HG03108 (cell line): ENCODE data around the gene FHOD3.
"Not testable (repeated sequence)": the region's sequence is repeated elsewhere in the genome, so short reads cannot be mapped to it uniquely, and the experiment has no call there.

ENCODE experiments used
- ATAC-seq: cut with Tn5 transposase; IDR thresholded peaks from one replicate; pipeline ENCODE4 v1.9.1; 2021; ENCODE audit warnings: moderate library complexity; ENCODE audit not compliant: unreplicated experiment

The FHOD3 gene

GRCh38 chr18:36719630-36720029 is 422.1 kb downstream of the FHOD3 start:
- ATAC-seq, result no peak

DNA sequence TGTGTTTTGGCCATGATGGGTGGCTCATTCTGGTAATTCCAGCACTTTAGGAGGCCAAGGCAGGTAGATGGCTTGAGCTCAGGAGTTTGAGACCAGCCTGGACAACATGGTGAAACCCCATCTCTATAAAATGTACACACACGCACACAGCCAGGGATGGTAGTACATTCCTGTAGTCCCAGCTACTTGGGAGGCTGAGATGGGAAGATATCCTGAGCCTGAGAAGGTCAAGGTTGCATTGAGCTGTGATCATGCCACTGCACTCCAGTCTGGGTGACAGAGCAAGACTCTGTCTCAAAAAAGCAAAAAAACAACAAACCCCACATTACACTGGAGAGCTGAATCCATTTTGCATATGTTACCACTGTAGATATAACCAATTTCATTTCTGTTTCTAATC is 423.8 kb downstream of the FHOD3 start:
- ATAC-seq, result not testable (repeated sequence)

- no peak for ATAC-seq
Measured at GRCh38 chr18:36724169-36724568, 426.7 kb downstream of the FHOD3 start.

DNA sequence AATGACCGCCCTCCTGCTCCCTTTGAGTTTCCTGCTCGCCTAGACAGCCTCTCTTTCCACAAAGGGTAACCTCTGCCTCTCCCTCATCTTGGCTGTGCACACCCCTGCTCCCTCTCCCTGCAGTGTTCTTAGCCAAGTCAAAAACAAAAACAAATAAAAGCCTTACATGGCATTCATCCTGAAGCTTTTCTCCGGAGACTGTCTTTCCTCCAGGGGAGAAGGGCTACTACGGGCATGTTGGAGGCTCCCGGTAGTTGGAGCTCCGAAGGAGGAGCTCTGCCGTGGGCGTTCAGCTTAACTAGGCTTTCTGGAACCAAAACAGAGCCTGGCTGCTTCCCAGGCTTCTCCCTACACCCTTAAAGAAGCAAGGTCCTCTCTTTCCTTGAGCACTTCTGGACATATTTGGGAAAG is 427.1 kb downstream of the FHOD3 start:
- ATAC-seq, result no peak

GRCh38 chr18:36728345-36728744 is 430.8 kb downstream of the FHOD3 start:
- ATAC-seq, result no peak

- no peak for ATAC-seq
Measured at GRCh38 chr18:36729197-36729596, 431.7 kb downstream of the FHOD3 start.

- no peak for ATAC-seq
Measured at GRCh38 chr18:36732264-36732663, 434.8 kb downstream of the FHOD3 start.

DNA sequence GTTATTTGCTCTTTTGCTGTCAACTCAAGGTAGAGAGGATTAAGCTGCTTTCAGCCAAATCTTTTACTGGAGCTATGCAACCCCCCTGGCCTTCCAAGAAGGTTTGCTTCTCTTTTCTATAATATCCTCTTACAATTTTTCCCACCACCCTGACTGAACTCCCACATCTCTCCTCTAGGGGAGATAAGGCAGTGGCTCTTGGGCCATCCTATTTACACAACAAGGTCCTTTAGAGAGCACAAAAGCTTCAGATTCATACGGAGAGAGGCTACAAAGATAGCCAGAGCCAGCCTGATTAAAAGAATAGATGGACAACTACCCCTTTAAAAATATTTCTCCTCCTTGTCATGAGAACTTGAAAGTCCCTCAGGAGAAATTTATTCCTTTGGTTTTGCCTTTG is 435.6 kb downstream of the FHOD3 start:
- ATAC-seq, result no peak

DNA sequence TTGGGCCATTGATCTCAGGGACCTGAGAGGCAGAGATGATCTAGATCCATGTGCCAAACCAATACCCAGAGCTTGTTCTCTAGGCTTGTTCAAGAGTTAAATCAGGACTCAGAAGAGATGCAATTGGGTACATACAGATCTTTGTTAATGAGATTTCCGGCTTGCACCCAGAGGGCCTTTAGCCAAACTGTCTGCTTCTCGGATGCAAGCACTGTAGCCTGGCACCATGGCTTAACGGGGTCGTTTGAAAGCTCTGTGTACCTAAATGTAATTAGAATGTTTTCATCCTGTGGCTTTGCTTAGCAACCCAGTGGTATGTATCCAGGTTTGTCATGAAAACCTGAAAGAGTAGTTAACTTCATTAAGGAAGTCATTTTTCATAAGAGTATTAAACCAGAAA is 437.1 kb downstream of the FHOD3 start:
- ATAC-seq, result no peak

- no peak for ATAC-seq
Measured at GRCh38 chr18:36735130-36735529, 437.6 kb downstream of the FHOD3 start.

GRCh38 chr18:36736094-36736493 is 438.6 kb downstream of the FHOD3 start:
- no peak for ATAC-seq

GRCh38 chr18:36737316-36737715 is 439.8 kb downstream of the FHOD3 start:
- ATAC-seq, result no peak

GRCh38 chr18:36744261-36744876 is 446.9 kb downstream of the FHOD3 start:
- no peak for ATAC-seq

- no peak for ATAC-seq
Measured at GRCh38 chr18:36745219-36745975, 447.9 kb downstream of the FHOD3 start.

- no peak for ATAC-seq
Measured at GRCh38 chr18:36752929-36753865, 455.7 kb downstream of the FHOD3 start.

DNA sequence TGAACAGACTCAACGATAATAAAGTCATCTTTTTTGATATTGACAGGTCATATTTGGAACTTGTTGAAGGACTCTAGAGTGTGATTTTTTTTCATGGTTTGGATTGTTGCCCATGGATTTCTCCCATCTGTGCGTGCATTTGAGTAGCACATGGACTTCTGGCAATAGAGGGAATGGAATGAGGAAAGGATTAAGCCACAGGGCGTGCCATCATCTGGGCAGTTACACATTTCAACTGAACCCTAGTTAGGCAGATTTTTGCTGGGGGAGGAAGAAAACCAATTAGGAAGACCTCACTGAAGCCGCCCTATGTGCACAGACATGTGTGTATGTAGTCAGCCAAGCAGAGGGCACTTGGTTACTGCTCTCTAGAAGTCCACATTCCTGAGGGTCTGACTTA is 458.7 kb downstream of the FHOD3 start:
- no peak for ATAC-seq

GRCh38 chr18:36757081-36757480 is 459.6 kb downstream of the FHOD3 start:
- no peak for ATAC-seq

GRCh38 chr18:36757991-36758390 is 460.5 kb downstream of the FHOD3 start:
- ATAC-seq, result no peak

DNA sequence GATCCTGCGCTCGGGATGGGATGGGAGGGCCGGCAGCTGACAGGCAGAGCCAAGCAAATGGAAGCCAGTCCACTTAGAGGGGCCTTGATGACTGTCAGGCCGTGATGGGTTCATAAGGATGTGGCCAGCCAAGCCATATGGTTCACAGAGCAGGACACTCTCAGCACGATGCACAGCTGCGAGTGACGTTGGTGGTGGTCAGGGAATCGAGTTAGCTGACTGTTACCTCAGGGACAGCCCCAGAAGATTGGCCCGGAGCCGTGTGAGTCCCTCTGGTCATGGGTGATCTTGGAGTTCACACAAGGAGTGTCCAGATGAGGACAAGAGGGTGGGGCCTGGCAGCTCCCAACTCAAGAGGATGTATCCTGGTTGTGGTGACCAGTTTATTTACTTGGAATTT is 461.1 kb downstream of the FHOD3 start:
- no peak for ATAC-seq

DNA sequence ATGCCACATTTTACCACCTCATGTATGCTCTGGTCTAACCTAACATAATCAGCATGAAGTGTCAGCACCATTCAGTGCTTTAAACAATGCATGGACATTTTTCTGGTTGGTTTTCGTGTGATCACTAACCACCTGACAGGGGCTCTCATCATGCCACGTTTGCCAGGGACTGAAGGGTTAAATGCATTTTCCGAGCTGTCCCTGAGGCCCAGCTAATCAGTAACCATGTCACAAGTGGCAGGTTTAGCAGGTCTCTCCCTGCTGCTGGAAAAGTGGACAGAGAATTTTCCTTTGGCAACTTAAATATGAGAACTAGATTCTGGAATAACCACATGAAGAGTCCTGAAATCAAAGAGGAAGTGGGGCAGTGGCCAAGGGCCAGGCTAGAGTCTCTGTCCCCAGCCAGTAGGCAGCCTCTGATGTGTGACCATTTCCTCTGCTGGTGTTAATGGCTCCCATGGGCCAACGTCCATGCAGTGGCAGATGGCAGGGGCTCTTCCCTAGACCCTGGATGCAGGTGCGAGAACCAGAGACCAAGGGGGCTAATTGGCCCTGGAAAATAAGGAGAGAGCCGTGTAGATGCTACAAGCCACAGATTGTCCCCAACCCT is 461.8 kb downstream of the FHOD3 start:
- ATAC-seq, result no peak

DNA sequence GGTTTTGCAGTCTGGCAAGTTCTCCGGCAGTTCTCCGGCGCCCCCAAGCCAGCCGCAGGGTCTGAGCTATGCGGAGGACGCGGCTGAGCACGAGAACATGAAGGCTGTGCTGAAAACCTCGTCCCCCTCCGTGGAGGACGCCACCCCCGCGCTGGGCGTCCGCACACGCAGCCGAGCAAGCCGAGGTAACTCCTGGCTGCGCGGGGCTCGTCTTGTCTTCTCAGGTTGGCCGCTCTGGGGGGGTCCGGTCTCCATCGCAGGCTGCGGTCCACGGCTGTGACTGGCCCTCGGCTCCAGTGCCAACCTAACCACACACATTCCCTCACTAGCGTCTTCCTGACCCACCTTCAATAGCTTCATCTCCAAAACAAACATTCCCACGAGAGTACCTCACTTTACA is 463.1 kb downstream of the FHOD3 start:
- no peak for ATAC-seq
